ENCODE results near the gene THAP3.

DNA sequence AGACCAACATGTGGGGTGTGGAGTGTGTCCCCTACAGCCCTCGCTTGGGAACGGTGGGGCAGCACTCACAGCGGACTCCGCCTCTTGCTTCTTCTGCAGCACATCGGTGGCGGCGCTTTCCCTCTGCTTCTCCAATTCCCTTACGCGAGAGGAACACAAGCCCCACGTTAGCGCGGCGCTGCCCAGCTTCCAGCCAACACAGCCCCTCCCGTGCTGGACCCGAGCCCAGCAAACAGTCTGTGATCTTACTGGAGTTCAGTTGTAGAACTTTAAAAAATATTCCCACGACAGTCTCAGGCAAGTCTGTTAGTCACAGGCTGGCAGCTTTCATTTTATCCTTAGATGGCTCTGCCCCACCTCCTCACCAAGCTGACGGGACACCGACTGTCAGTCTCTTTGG, 13.6 kb downstream of the THAP3 start:
- TF ChIP-seq, protein P1, sequence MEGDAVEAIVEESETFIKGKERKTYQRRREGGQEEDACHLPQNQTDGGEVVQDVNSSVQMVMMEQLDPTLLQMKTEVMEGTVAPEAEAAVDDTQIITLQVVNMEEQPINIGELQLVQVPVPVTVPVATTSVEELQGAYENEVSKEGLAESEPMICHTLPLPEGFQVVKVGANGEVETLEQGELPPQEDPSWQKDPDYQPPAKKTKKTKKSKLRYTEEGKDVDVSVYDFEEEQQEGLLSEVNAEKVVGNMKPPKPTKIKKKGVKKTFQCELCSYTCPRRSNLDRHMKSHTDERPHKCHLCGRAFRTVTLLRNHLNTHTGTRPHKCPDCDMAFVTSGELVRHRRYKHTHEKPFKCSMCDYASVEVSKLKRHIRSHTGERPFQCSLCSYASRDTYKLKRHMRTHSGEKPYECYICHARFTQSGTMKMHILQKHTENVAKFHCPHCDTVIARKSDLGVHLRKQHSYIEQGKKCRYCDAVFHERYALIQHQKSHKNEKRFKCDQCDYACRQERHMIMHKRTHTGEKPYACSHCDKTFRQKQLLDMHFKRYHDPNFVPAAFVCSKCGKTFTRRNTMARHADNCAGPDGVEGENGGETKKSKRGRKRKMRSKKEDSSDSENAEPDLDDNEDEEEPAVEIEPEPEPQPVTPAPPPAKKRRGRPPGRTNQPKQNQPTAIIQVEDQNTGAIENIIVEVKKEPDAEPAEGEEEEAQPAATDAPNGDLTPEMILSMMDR (IDR thresholded peaks at IDR 0.05): no peak
- TF ChIP-seq EZH2 (IDR thresholded peaks at IDR 0.05): no peak
